ENCODE data around the gene UBAC2. TPM values are rescaled to one million over a fixed set of nuclear protein-coding genes. Genes with fewer than 3 reads are reported as not detected.

Gene UBAC2
- total RNA-seq, 1 donor from 2014 or later: 44.3 TPM

DNA sequence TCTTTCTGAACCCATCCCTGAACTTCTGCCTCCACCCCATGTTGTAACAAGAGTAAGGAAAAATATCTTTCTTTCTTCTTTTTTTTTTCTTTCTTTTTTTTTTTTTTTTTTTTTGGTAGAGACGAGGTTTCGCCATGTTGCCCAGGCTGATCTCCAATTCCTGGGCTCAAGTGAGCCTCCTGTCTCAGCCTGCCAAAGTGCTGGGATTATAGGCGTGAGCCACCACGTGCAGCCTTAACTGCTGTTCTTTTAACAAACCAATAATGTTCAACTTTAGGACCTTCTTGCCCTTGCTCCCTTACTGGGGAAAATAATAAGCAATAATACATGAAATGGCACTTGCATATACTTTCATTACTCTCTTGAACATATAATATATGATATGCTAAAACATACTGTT lies 86.9 kb downstream of the UBAC2 start:
- Histone ChIP-seq H3K27ac (replicated peaks) (peak overlapping the region; percentile 77), H3K4me1 (peaks cover 60% of the 10 kb centered on the region)

DNA sequence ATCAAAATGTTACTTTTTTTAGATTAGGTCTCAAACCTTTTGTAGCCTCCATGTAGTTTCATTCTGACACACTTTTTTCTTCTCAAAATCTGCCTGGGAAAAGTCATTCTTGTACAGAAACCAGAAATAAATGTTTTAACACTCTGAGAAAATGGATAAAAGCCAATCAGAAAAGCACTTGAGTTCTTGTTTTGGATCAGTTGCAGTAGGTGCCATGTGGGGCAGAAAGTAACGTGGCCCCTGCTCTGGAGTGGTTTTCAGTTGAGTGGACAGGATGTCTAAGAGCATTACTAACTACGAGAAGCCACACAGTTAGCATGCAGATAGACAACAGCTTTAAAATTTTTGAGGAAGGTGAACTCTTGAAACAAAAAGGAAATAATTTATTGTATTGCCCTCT lies 87.4 kb downstream of the UBAC2 start:
- H3K4me1 ChIP-seq: peaks cover 54% of the 10 kb centered on the region
- H3K4me3 ChIP-seq: no peak overlapping the region
- TF ChIP-seq, protein P1, sequence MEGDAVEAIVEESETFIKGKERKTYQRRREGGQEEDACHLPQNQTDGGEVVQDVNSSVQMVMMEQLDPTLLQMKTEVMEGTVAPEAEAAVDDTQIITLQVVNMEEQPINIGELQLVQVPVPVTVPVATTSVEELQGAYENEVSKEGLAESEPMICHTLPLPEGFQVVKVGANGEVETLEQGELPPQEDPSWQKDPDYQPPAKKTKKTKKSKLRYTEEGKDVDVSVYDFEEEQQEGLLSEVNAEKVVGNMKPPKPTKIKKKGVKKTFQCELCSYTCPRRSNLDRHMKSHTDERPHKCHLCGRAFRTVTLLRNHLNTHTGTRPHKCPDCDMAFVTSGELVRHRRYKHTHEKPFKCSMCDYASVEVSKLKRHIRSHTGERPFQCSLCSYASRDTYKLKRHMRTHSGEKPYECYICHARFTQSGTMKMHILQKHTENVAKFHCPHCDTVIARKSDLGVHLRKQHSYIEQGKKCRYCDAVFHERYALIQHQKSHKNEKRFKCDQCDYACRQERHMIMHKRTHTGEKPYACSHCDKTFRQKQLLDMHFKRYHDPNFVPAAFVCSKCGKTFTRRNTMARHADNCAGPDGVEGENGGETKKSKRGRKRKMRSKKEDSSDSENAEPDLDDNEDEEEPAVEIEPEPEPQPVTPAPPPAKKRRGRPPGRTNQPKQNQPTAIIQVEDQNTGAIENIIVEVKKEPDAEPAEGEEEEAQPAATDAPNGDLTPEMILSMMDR (IDR thresholded peaks at IDR 0.05; ENCODE audit: borderline replicate concordance): no peak
- DNase-seq: no peak
- H3K27ac ChIP-seq (replicated peaks): peak overlapping the region; percentile 77
- no peaks in the 10 kb centered on the region for H3K9me3 ChIP-seq (replicated peaks)
- intact Hi-C loops (cut with micrococcal nuclease): no loop called here
- H3K36me3 ChIP-seq: peaks cover 4% of the 10 kb centered on the region
- no peaks in the 10 kb centered on the region for H3K27me3 ChIP-seq (ENCODE audit: low read depth)

More for the DNA sequence above, 86.9 kb downstream of the UBAC2 start:
- intact Hi-C loops (cut with micrococcal nuclease): no loop called here
- H3K36me3 ChIP-seq: peaks cover 4% of the 10 kb centered on the region
- DNase-seq: no peak
- no peaks in the 10 kb centered on the region for H3K27me3 ChIP-seq (ENCODE audit: low read depth)
- H3K9me3 ChIP-seq (replicated peaks): no peaks in the 10 kb centered on the region
- TF ChIP-seq, protein P1 (IDR thresholded peaks at IDR 0.05; ENCODE audit: borderline replicate concordance): no peak
- H3K4me3 ChIP-seq: no peak overlapping the region

DNA sequence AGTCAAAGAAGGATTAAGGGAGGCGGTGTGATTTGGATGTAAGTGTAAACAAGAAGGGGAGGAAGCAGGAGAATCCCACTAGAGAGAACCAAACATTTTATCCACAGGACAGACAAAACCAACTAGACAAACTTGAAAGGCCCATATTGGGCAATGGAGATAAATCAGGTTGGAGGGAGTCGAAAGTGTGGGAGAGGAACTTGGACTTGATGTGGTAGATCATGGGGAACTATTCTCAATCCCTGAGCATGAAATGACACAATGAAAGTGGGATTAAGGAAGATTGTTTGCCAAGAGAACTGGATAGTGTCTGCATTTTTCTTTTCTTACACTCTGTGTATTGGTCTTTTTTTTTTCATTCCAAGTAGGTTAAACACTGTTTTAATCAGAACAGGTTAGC lies 88.6 kb downstream of the UBAC2 start:
- Histone ChIP-seq H3K4me3 (no peak overlapping the region), H3K27me3 (ENCODE audit: low read depth) (no peaks in the 10 kb centered on the region), H3K9me3 (replicated peaks) (no peaks in the 10 kb centered on the region), H3K36me3 (peaks cover 4% of the 10 kb centered on the region), H3K27ac (replicated peaks) (no peak overlapping the region), H3K4me1 (peaks cover 48% of the 10 kb centered on the region)
- DNase-seq: no peak
- TF ChIP-seq, protein P1 (IDR thresholded peaks at IDR 0.05; ENCODE audit: borderline replicate concordance): no peak
- intact Hi-C loops (cut with micrococcal nuclease): no loop called here

DNA sequence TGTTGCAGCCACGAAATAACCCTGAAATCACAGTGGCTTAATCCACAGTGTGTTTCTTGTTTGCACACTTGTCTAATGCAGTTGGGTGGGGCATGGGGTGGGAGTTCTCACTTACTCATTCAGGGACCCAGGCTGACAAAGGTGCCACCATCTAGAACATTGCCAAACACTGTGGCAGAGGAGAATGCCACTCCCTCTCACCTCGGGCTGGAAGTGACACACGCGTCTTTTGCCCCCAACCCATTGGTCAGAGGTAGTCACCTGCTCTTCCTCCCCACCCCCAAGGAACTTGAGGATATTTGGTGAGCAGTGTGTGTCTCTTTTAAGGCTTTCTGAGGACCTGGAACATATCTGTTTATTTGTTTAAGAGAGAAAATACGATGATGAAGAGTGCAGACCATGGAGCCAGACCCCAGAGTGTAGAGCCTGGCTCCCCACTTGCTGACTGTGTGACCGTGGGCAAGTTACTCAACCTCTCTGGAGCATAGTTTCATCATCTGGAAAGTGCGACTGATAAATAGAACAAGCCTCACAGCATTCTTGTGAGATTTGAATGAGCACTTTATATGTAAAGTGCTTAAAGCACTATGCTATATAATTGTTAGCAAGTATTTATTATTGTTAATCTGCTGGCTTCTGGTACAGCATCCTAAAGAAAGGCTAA lies 89.2 kb downstream of the UBAC2 start:
- DNase-seq: no peak
- Histone ChIP-seq H3K36me3 (peaks cover 4% of the 10 kb centered on the region), H3K27me3 (ENCODE audit: low read depth) (no peaks in the 10 kb centered on the region), H3K27ac (replicated peaks) (no peak overlapping the region), H3K9me3 (replicated peaks) (no peaks in the 10 kb centered on the region), H3K4me1 (peaks cover 43% of the 10 kb centered on the region), H3K4me3 (no peak overlapping the region)
- intact Hi-C loops (cut with micrococcal nuclease): no loop called here
- TF ChIP-seq, protein P1 (IDR thresholded peaks at IDR 0.05; ENCODE audit: borderline replicate concordance): no peak

DNA sequence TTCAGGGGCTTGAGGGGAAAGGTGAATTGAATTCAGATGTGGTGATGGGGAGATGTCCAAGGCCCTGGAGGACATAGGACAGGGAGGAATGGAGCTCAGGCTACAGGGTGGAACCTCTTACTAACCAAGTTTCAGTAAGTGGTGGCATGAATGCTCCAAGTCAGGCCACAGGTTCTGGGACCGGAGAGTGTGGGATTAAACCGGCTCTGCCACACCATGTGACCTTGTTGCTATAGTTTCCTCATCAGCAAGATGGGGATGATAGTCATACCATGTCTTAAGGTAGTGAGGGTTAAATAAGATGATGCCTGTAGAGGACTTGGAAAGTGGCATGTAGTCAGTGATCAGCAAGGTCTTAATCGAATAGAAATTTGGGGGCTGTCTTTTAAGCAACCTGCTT lies 90.2 kb downstream of the UBAC2 start:
- Histone ChIP-seq H3K36me3 (peaks cover 9% of the 10 kb centered on the region), H3K4me3 (no peak overlapping the region), H3K27me3 (ENCODE audit: low read depth) (no peaks in the 10 kb centered on the region), H3K9me3 (replicated peaks) (no peaks in the 10 kb centered on the region), H3K27ac (replicated peaks) (no peak overlapping the region), H3K4me1 (peaks cover 32% of the 10 kb centered on the region)
- TF ChIP-seq, protein P1 (IDR thresholded peaks at IDR 0.05; ENCODE audit: borderline replicate concordance): no peak
- intact Hi-C loops (cut with micrococcal nuclease): no loop called here
- DNase-seq: no peak

All from left ventricle myocardium inferior (tissue), 1 donor.